KG1 (cell line): ENCODE results near the gene PCNT.
"Not testable (repeated sequence)": the region's sequence is repeated elsewhere in the genome, so short reads cannot be mapped to it uniquely, and the experiment has no call there.

Experiments used
- DNase-seq: peaks from one replicate; lab custom pipeline; 2025; lab: John Stamatoyannopoulos, UW

PCNT gene

GRCh38 chr21:46357335-46357604 lies 33.3 kb downstream of the PCNT start:
- DNase-seq = no peak

- no peak for DNase-seq
Measured at GRCh38 chr21:46357684-46358425, 33.9 kb downstream of the PCNT start.

GRCh38 chr21:46361176-46361575 lies 37.2 kb downstream of the PCNT start:
- no peak for DNase-seq

GRCh38 chr21:46361935-46362334 lies 38.0 kb downstream of the PCNT start:
- no peak for DNase-seq

- no peak for DNase-seq
Measured at GRCh38 chr21:46362946-46363345, 39.0 kb downstream of the PCNT start.

GRCh38 chr21:46363698-46364097 lies 39.7 kb downstream of the PCNT start:
- DNase-seq = no peak

- DNase-seq = no peak
Measured at GRCh38 chr21:46366091-46366490, 42.1 kb downstream of the PCNT start.

- DNase-seq = no peak
Measured at GRCh38 chr21:46366561-46366960, 42.6 kb downstream of the PCNT start.

GRCh38 chr21:46366966-46367365 lies 43.0 kb downstream of the PCNT start:
- DNase-seq = no peak

- no peak for DNase-seq
Measured at GRCh38 chr21:46368533-46369285, 44.8 kb downstream of the PCNT start.

- peak; percentile 34 for DNase-seq
Measured at GRCh38 chr21:46369520-46370235, 45.7 kb downstream of the PCNT start.

GRCh38 chr21:46371204-46372013 lies 47.5 kb downstream of the PCNT start:
- no peak for DNase-seq

GRCh38 chr21:46372014-46372485 lies 48.1 kb downstream of the PCNT start:
- DNase-seq = no peak

- not testable (repeated sequence) for DNase-seq
Measured at GRCh38 chr21:46372947-46373346, 49.0 kb downstream of the PCNT start.

- DNase-seq = no peak
Measured at GRCh38 chr21:46374761-46375389, 50.9 kb downstream of the PCNT start.

- DNase-seq = no peak
Measured at GRCh38 chr21:46375560-46376230, 51.7 kb downstream of the PCNT start.

GRCh38 chr21:46376231-46376628 lies 52.3 kb downstream of the PCNT start:
- no peak for DNase-seq

- DNase-seq = no peak
Measured at GRCh38 chr21:46376856-46377453, 53.0 kb downstream of the PCNT start.

- DNase-seq = no peak
Measured at GRCh38 chr21:46377789-46378188, 53.8 kb downstream of the PCNT start.

- no peak for DNase-seq
Measured at GRCh38 chr21:46379105-46379504, 55.1 kb downstream of the PCNT start.

GRCh38 chr21:46379691-46380090 lies 55.7 kb downstream of the PCNT start:
- no peak for DNase-seq
